Neutrophil (primary cell): ENCODE measurements around the gene XAB2.
"Not testable (repeated sequence)": the region's sequence is repeated elsewhere in the genome, so short reads cannot be mapped to it uniquely, and the experiment has no call there.

Experiments
- H3K27ac ChIP-seq: fragments of 200-600 bp; sonication (generic); 2 replicates; pipeline ENCODE4 v1.5.1; 2016; ENCODE audit warnings: mild to moderate bottlenecking, moderate library complexity
- H3K27me3 ChIP-seq: fragments of 200-600 bp; sonication (generic); 2 replicates; pipeline ENCODE4 v1.6.0; 2016; ENCODE audit warnings: mild to moderate bottlenecking
- H3K36me3 ChIP-seq: fragments of 200-600 bp; sonication (generic); 2 replicates; pipeline ENCODE4 v1.5.1; 2017
- H3K4me1 ChIP-seq, 2 experiments: fragments of 200-600 bp in 1 of 2; sonication (generic) in 1 of 2; 1 replicate in 1 of 2; 2 replicates in 1 of 2; pipeline versions ENCODE4 v1.5.1 to v1.6.1; 2013 to 2016; ENCODE audit warnings: low read depth in 1 of 2, low read length in 1 of 2, mild to moderate bottlenecking in 1 of 2, moderate library complexity in 1 of 2; ENCODE audit not compliant: control insufficient read depth in 1 of 2, insufficient read depth in 1 of 2
- H3K4me3 ChIP-seq, 2 experiments: fragments of 200-600 bp in 1 of 2; sonication (generic) in 1 of 2; 1 replicate in 1 of 2; 2 replicates in 1 of 2; pipeline ENCODE4 v1.5.1; 2013 to 2016; ENCODE audit warnings: low read depth in 1 of 2, low read length in 1 of 2, mild to moderate bottlenecking in 1 of 2, moderate library complexity in 1 of 2
- H3K9me3 ChIP-seq: fragments of 200-600 bp; sonication (generic); 2 replicates; pipeline ENCODE4 v1.5.1; 2016
- CTCF ChIP-seq: fragments of 200-600 bp; sonication (generic); IDR thresholded peaks from 2 replicates; pipeline ENCODE4 v1.5.1; 2016; ENCODE audit warnings: antibody characterized with exemption

The XAB2 gene

DNA sequence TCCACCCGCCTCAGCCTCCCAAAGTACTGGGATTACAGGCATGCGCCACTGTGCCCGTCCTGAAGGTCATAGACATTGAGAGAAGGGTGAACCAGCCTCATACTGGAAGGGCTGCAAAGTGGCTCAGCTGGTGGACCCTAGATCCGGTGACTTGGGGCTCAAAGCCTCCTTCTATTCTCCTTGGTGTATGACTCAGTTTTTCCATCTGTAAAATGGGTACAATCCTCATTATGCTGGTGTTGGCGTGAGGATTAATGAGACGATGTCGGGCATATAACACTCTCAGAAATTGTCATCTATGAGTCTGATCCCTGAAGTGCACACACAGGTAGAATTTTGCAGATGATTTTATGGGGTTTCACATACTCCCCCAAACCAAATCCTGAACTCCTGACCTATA lies 39.5 kb downstream of the XAB2 start:
- no peak overlapping the region for H3K4me3 ChIP-seq
- no peaks in the 10 kb centered on the region for H3K36me3 ChIP-seq
- no peak for TF ChIP-seq CTCF
- H3K27ac ChIP-seq, result no peak overlapping the region
- H3K27me3 ChIP-seq, result peaks cover 56% of the 10 kb centered on the region
- no peaks in the 10 kb centered on the region for H3K9me3 ChIP-seq
- no peaks in the 10 kb centered on the region for H3K4me1 ChIP-seq

DNA sequence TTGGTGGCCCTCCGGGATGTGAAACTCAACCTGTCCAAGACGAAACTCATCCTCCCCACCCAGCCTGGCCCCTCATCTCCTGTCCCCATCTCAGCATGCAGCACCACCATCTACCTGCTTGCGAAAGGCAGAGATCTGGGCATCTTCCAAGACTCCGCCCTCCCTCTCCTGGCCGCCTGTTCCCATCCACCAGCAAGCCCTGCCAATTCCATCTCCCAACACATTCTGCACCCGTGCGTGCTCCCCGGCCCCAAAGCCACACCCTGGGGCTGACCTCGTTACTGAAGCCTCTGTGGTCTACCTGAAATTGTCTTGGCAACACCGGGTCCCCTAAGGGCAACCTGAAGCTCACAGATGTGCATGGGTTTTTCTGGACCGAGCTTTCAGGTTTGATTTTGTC lies 46.9 kb downstream of the XAB2 start:
- TF ChIP-seq CTCF, result no peak
- no peaks in the 10 kb centered on the region for H3K9me3 ChIP-seq
- no peak overlapping the region for H3K4me3 ChIP-seq
- H3K4me1 ChIP-seq, result no peaks in the 10 kb centered on the region
- peaks cover 34% of the 10 kb centered on the region for H3K27me3 ChIP-seq
- no peak overlapping the region for H3K27ac ChIP-seq
- H3K36me3 ChIP-seq, result no peaks in the 10 kb centered on the region

- H3K27ac ChIP-seq, result no peak overlapping the region
- peaks cover 40% of the 10 kb centered on the region for H3K27me3 ChIP-seq
- no peaks in the 10 kb centered on the region for H3K9me3 ChIP-seq
- no peaks in the 10 kb centered on the region for H3K4me1 ChIP-seq
- TF ChIP-seq CTCF, result no peak
- H3K4me3 ChIP-seq, result no peak overlapping the region
- no peaks in the 10 kb centered on the region for H3K36me3 ChIP-seq
These were observed 50.2 kb downstream of the XAB2 start for GRCh38 chr19:7579182-7579581.

GRCh38 chr19:7578127-7578526 lies 51.2 kb downstream of the XAB2 start:
- no peak overlapping the region for H3K4me3 ChIP-seq
- H3K9me3 ChIP-seq, result no peaks in the 10 kb centered on the region
- no peaks in the 10 kb centered on the region for H3K36me3 ChIP-seq
- H3K27ac ChIP-seq, result no peak overlapping the region
- H3K4me1 ChIP-seq, result no peaks in the 10 kb centered on the region
- H3K27me3 ChIP-seq, result peaks cover 30% of the 10 kb centered on the region
- no peak for TF ChIP-seq CTCF

GRCh38 chr19:7577422-7577821 lies 51.9 kb downstream of the XAB2 start:
- H3K4me3 ChIP-seq, result not testable (repeated sequence)

GRCh38 chr19:7575434-7576040 lies 53.8 kb downstream of the XAB2 start:
- H3K36me3 ChIP-seq, result no peaks in the 10 kb centered on the region

More at GRCh38 chr19:7577422-7577821, 51.9 kb downstream of the XAB2 start:
- not testable (repeated sequence) for H3K4me1 ChIP-seq, H3K36me3 ChIP-seq, H3K9me3 ChIP-seq, H3K27ac ChIP-seq
- peaks cover 29% of the 10 kb centered on the region for H3K27me3 ChIP-seq

More at GRCh38 chr19:7575434-7576040, 53.8 kb downstream of the XAB2 start:
- Histone ChIP-seq H3K9me3 (no peaks in the 10 kb centered on the region), H3K27ac (no peak overlapping the region), H3K4me3 (no peak overlapping the region), H3K27me3 (peaks cover 29% of the 10 kb centered on the region), H3K4me1 (no peaks in the 10 kb centered on the region)
- TF ChIP-seq CTCF, result no peak
